SK-N-SH (cell line): ENCODE measurements around the gene FRMD3. TPM values are rescaled to one million over a fixed set of nuclear protein-coding genes. Genes with fewer than 3 reads are reported as not detected.

ENCODE experiments used
- CTCF ChIA-PET: fragments of 300-600, 350-600 bp; formaldehyde crosslinking; extraction: SDS; loops from one replicate; lab custom pipeline; 2021; lab: Yijun Ruan, JAX
- POLR2A ChIA-PET: fragments of 350-600 bp; sonication (Branson Sonifier 250); formaldehyde crosslinking; extraction: SDS; loops from one replicate; lab custom pipeline; 2020; ENCODE audit warnings: antibody characterized with exemption, inconsistent platforms; lab: Yijun Ruan, JAX
- DNase-seq: peaks from one replicate; pipeline ENCODE4 v3.0.0; 2012
- H2AFZ ChIP-seq: fragments of 200-600 bp; sonication (generic); 2 replicates; pipeline ENCODE4 v1.8.1; 2016; ENCODE audit warnings: antibody characterized with exemption, mild to moderate bottlenecking, low read depth
- H3F3A ChIP-seq: fragments of 200-600 bp; sonication (generic); replicated peaks from 2 replicates; pipeline ENCODE3; 2016; ENCODE audit warnings: antibody characterized with exemption, mild to moderate bottlenecking; ENCODE audit not compliant: insufficient read depth
- H3K27ac ChIP-seq, 2 experiments: fragments of 200-500 bp in 1 of 2; fragments of 200-600 bp in 1 of 2; sonication (Bioruptor generic) in 1 of 2; sonication (generic), shearing (Covaris generic) in 1 of 2; 2 replicates each; pipeline versions ENCODE4 v1.5.1 to v1.6.1; 2014 to 2016; ENCODE audit warnings: low read depth in 2 of 2, inconsistent platforms in 1 of 2, low read length in 1 of 2, mild to moderate bottlenecking in 1 of 2, mixed read lengths in 1 of 2
- H3K27me3 ChIP-seq: fragments of 200-600 bp; sonication (generic), shearing (Covaris generic); 2 replicates; pipeline ENCODE4 v1.6.1; 2016; ENCODE audit warnings: mixed run types; ENCODE audit not compliant: insufficient read depth
- H3K36me3 ChIP-seq, 2 experiments: fragments of 200-500 bp in 1 of 2; fragments of 200-600 bp in 1 of 2; sonication (Bioruptor generic) in 1 of 2; sonication (generic) in 1 of 2; replicated peaks in 1 of 2; 2 replicates each; pipeline versions ENCODE3 to v1.5.1; 2014 to 2016; ENCODE audit warnings: low read length in 1 of 2, mild to moderate bottlenecking in 1 of 2; ENCODE audit not compliant: insufficient read depth in 2 of 2, control insufficient read depth in 1 of 2
- H3K4me1 ChIP-seq, 2 experiments: fragments of 200-500 bp in 1 of 2; fragments of 200-600 bp in 1 of 2; sonication (Bioruptor generic) in 1 of 2; sonication (generic), shearing (Covaris generic) in 1 of 2; 2 replicates each; pipeline versions ENCODE4 v1.5.1 to v1.6.1; 2014 to 2016; ENCODE audit warnings: low read depth in 1 of 2, low read length in 1 of 2, mixed run types in 1 of 2; ENCODE audit not compliant: insufficient read depth in 2 of 2, control insufficient read depth in 1 of 2
- H3K4me2 ChIP-seq: fragments of 200-600 bp; sonication (generic), shearing (Covaris generic); 2 replicates; pipeline ENCODE4 v1.6.1; 2017; ENCODE audit warnings: mixed run types
- H3K4me3 ChIP-seq, 2 experiments: fragments of 200-500 bp in 1 of 2; fragments of 200-600 bp in 1 of 2; sonication (Bioruptor generic) in 1 of 2; sonication (generic), shearing (Covaris generic) in 1 of 2; 2 replicates each; pipeline versions ENCODE4 v1.5.1 to v1.8.1; 2014 to 2016; ENCODE audit warnings: low read depth in 2 of 2, inconsistent platforms in 1 of 2, low read length in 1 of 2, mild to moderate bottlenecking in 1 of 2, mixed read lengths in 1 of 2, moderate library complexity in 1 of 2
- H3K79me2 ChIP-seq: fragments of 200-600 bp; sonication (generic); 2 replicates; pipeline ENCODE4 v1.8.1; 2017; ENCODE audit warnings: mild to moderate bottlenecking; ENCODE audit not compliant: insufficient read depth
- H3K9ac ChIP-seq: fragments of 200-600 bp; sonication (generic); 2 replicates; pipeline ENCODE4 v1.6.1; 2017; ENCODE audit warnings: mixed run types
- H3K9me2 ChIP-seq: fragments of 200-600 bp; sonication (generic); 2 replicates; pipeline ENCODE4 v1.6.1; 2017; ENCODE audit warnings: mixed run types
- H3K9me3 ChIP-seq: fragments of 200-600 bp; sonication (generic); 2 replicates; pipeline ENCODE4 v1.6.1; 2017; ENCODE audit warnings: mixed run types, mild to moderate bottlenecking, moderate library complexity
- H4K20me1 ChIP-seq: fragments of 200-600 bp; sonication (generic); 2 replicates; pipeline ENCODE4 v1.6.1; 2017; ENCODE audit warnings: mild to moderate bottlenecking, mixed run types; ENCODE audit not compliant: insufficient read depth
- EP300 ChIP-seq, 2 experiments: IDR thresholded peaks; 2 replicates each; pipeline versions ENCODE4 v1.4.0 to v1.6.1; 2012; ENCODE audit warnings: borderline replicate concordance in 1 of 2, low read depth in 1 of 2, low read length in 1 of 2
- EZH2phosphoT487 ChIP-seq: fragments of 200-600 bp; sonication (generic); IDR thresholded peaks from 2 replicates; pipeline ENCODE4 v1.6.1; 2017; ENCODE audit warnings: low read depth, mixed run types, mild to moderate bottlenecking, antibody characterized with exemption, moderate library complexity, borderline replicate concordance
- FOSL2 ChIP-seq: IDR thresholded peaks from 2 replicates; pipeline ENCODE4 v1.4.0; 2012; ENCODE audit warnings: low read depth, mild to moderate bottlenecking, moderate library complexity, borderline replicate concordance
- FOXM1 ChIP-seq: IDR thresholded peaks from 2 replicates; pipeline ENCODE4 v1.4.0; 2012; ENCODE audit warnings: low read depth, mild to moderate bottlenecking
- JUND ChIP-seq: IDR thresholded peaks from 2 replicates; pipeline ENCODE4 v1.4.0; 2012
- NRF1 ChIP-seq: IDR thresholded peaks from 2 replicates; pipeline ENCODE4 v1.6.1; 2012; ENCODE audit warnings: low read depth, mild to moderate bottlenecking, low read length
- RAD21 ChIP-seq: IDR thresholded peaks from 2 replicates; pipeline ENCODE4 v1.6.1; 2012; ENCODE audit warnings: mild to moderate bottlenecking, low read length
- RCOR1 ChIP-seq: fragments of 150-350 bp; IDR thresholded peaks from 2 replicates; pipeline ENCODE4 v1.6.1; 2017; ENCODE audit warnings: antibody characterized with exemption, low read length
- RFX5 ChIP-seq: IDR thresholded peaks from 2 replicates; pipeline ENCODE4 v1.6.1; 2012; ENCODE audit warnings: mild to moderate bottlenecking, improper control_type of control experiment, low read length
- SIN3A ChIP-seq: IDR thresholded peaks from 2 replicates; pipeline ENCODE4 v1.6.1; 2012; ENCODE audit warnings: low read depth, mild to moderate bottlenecking, low read length, moderate library complexity, borderline replicate concordance
- TAF1 ChIP-seq: IDR thresholded peaks from 2 replicates; pipeline ENCODE4 v1.6.1; 2012; ENCODE audit warnings: low read depth, mild to moderate bottlenecking, low read length, moderate library complexity, borderline replicate concordance
- TEAD4 ChIP-seq: IDR thresholded peaks from 2 replicates; pipeline ENCODE4 v1.4.0; 2012; ENCODE audit warnings: mild to moderate bottlenecking, borderline replicate concordance; ENCODE audit not compliant: insufficient read depth
- WGBS: methylation state at CpG from one replicate; pipeline ENCODE4 v1.1.6; 2017; ENCODE audit warnings: low lambda C conversion rate; 5-methylcytosine and 5-hydroxymethylcytosine counted together
- polyA plus RNA-seq, 3 experiments: library from polyadenylated mRNA; depleted of rRNA; stranded (reverse); fragments of >200 nt; gene quantifications; 2 replicates each; pipeline ENCODE4 v1.2.3, GENCODE V29; 2012
- TF ChIP-seq, protein P1 (sequence below): fragments of 200-600 bp; sonication (generic); IDR thresholded peaks from 2 replicates; pipeline ENCODE4 v1.6.1; 2017; ENCODE audit warnings: antibody characterized with exemption, mild to moderate bottlenecking, moderate library complexity
- TF ChIP-seq, protein P2 (sequence below): fragments of 150-350 bp; IDR thresholded peaks from 2 replicates; pipeline ENCODE4 v1.6.1; 2017; ENCODE audit warnings: antibody characterized with exemption, low read length, low read depth, borderline replicate concordance
- TF ChIP-seq, protein P3 (sequence below): IDR thresholded peaks from 2 replicates; pipeline ENCODE4 v1.6.1; 2012; ENCODE audit warnings: mild to moderate bottlenecking, low read depth, low read length, moderate library complexity
- TF ChIP-seq, protein P4 (sequence below): fragments of 150-350 bp; IDR thresholded peaks from 2 replicates; pipeline ENCODE4 v1.6.1; 2016; ENCODE audit warnings: mild to moderate bottlenecking, low read depth, low read length

FRMD3 gene
- polyA plus RNA-seq, 1 of the 3 experiments (the other 2 are of a cell fraction) = 0.89 TPM

DNA sequence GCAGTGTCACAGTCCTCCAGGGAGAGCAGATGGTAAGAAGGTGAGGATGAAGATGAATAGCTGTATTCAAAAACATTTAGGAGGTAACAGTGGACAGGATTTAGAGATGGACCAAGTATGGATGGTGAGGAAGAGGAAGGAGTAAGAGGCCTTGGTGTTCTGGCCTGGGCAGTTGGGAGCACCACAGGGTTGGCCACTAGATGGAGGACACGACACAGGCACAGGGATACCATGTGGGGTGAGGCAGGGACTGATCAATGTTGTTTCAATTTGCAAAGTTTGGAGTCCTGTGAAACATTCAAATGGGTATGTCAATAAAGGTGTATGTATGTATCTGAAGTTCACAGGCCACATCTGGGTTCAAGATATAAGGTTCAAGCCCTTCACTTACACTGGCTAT lies 334.2 kb downstream of the FRMD3 start:
- Histone ChIP-seq H3K4me2 (no peak overlapping the region), H4K20me1 (no peaks in the 10 kb centered on the region), H3K4me1 (peaks cover 0 to 2% of the 10 kb centered on the region in 2 experiments; a peak in 1 of 4 replicates), H3K9me3 (no peaks in the 10 kb centered on the region), H3K9ac (no peak overlapping the region), H3K36me3 (no peaks in the 10 kb centered on the region), H3K4me3 (no peak overlapping the region), H2AFZ (no peak overlapping the region), H3K9me2 (no peaks in the 10 kb centered on the region), H3K27ac (no peak overlapping the region), H3K79me2 (no peaks in the 10 kb centered on the region), H3F3A (no peaks in the 10 kb centered on the region), H3K27me3 (no peaks in the 10 kb centered on the region)
- ChIA-PET CTCF (interaction anchor here (1.3 to 1.6 kb wide), 2 partner anchors 130 to 417 kb away, joined by 4 to 7 read pairs; no protein-coding TSS in a partner anchor), POLR2A (interaction anchor here (0.6 kb wide), 1 partner anchor 1056 kb away, joined by 3 read pairs; no protein-coding TSS in a partner anchor)
- WGBS = 19% methylated on average over 1 of the region's 1 CpG
- no peak for DNase-seq
- TF ChIP-seq, protein P1, sequence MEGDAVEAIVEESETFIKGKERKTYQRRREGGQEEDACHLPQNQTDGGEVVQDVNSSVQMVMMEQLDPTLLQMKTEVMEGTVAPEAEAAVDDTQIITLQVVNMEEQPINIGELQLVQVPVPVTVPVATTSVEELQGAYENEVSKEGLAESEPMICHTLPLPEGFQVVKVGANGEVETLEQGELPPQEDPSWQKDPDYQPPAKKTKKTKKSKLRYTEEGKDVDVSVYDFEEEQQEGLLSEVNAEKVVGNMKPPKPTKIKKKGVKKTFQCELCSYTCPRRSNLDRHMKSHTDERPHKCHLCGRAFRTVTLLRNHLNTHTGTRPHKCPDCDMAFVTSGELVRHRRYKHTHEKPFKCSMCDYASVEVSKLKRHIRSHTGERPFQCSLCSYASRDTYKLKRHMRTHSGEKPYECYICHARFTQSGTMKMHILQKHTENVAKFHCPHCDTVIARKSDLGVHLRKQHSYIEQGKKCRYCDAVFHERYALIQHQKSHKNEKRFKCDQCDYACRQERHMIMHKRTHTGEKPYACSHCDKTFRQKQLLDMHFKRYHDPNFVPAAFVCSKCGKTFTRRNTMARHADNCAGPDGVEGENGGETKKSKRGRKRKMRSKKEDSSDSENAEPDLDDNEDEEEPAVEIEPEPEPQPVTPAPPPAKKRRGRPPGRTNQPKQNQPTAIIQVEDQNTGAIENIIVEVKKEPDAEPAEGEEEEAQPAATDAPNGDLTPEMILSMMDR = peak; percentile 28
- TF ChIP-seq, protein P2, sequence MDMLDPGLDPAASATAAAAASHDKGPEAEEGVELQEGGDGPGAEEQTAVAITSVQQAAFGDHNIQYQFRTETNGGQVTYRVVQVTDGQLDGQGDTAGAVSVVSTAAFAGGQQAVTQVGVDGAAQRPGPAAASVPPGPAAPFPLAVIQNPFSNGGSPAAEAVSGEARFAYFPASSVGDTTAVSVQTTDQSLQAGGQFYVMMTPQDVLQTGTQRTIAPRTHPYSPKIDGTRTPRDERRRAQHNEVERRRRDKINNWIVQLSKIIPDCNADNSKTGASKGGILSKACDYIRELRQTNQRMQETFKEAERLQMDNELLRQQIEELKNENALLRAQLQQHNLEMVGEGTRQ = no peak
- TF ChIP-seq RAD21 = peak; percentile 49

DNA sequence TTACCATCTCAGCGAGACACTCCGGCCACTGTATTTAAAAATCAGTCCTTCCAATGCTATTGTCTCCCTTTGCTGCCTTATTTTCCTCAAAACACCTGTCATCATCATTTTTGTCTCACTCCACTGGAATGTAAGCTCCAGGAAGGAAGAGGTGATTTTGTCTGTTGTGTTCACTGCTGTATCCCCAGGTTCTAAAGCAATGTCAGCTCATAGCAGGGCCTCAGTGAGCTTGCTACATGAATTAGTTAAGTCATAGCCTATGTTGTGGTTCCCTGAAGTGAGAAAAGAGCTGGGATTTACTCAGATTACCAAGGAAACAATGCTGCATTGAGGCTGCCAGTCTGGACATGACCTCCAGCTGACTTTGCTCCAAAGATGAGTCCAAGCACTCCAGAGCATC lies 337.7 kb downstream of the FRMD3 start:
- no peak for DNase-seq
- no peak overlapping the region for H3K4me3 ChIP-seq
- no peaks in the 10 kb centered on the region for H3F3A ChIP-seq
- CTCF ChIA-PET = interaction anchor here (0.8 to 1.9 kb wide), 7 partner anchors 13 to 344 kb away, joined by 3 to 9 read pairs (median 4); no protein-coding TSS in a partner anchor
- no peak for TF ChIP-seq EZH2phosphoT487
- TF ChIP-seq TEAD4 = no peak
- TF ChIP-seq, protein P3, sequence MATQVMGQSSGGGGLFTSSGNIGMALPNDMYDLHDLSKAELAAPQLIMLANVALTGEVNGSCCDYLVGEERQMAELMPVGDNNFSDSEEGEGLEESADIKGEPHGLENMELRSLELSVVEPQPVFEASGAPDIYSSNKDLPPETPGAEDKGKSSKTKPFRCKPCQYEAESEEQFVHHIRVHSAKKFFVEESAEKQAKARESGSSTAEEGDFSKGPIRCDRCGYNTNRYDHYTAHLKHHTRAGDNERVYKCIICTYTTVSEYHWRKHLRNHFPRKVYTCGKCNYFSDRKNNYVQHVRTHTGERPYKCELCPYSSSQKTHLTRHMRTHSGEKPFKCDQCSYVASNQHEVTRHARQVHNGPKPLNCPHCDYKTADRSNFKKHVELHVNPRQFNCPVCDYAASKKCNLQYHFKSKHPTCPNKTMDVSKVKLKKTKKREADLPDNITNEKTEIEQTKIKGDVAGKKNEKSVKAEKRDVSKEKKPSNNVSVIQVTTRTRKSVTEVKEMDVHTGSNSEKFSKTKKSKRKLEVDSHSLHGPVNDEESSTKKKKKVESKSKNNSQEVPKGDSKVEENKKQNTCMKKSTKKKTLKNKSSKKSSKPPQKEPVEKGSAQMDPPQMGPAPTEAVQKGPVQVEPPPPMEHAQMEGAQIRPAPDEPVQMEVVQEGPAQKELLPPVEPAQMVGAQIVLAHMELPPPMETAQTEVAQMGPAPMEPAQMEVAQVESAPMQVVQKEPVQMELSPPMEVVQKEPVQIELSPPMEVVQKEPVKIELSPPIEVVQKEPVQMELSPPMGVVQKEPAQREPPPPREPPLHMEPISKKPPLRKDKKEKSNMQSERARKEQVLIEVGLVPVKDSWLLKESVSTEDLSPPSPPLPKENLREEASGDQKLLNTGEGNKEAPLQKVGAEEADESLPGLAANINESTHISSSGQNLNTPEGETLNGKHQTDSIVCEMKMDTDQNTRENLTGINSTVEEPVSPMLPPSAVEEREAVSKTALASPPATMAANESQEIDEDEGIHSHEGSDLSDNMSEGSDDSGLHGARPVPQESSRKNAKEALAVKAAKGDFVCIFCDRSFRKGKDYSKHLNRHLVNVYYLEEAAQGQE = no peak
- TF ChIP-seq, protein P2 = no peak
- TF ChIP-seq RCOR1 = no peak
- no peak for TF ChIP-seq NRF1
- TF ChIP-seq TAF1 = no peak
- no peak for TF ChIP-seq JUND
- TF ChIP-seq, protein P4, sequence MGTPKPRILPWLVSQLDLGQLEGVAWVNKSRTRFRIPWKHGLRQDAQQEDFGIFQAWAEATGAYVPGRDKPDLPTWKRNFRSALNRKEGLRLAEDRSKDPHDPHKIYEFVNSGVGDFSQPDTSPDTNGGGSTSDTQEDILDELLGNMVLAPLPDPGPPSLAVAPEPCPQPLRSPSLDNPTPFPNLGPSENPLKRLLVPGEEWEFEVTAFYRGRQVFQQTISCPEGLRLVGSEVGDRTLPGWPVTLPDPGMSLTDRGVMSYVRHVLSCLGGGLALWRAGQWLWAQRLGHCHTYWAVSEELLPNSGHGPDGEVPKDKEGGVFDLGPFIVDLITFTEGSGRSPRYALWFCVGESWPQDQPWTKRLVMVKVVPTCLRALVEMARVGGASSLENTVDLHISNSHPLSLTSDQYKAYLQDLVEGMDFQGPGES = no peak
- no peak for TF ChIP-seq FOSL2
- TF ChIP-seq EP300 (IDR thresholded peaks at IDR 0.05; ENCODE audit: borderline replicate concordance in 1 of 2, low read depth in 1 of 2, low read length in 1 of 2) = no peak
- TF ChIP-seq FOXM1 = no peak
- no peak for TF ChIP-seq SIN3A
- no peak for TF ChIP-seq RFX5
- H4K20me1 ChIP-seq = no peaks in the 10 kb centered on the region
- H2AFZ ChIP-seq = no peak overlapping the region
- no peak overlapping the region for H3K27ac ChIP-seq
- WGBS = 66% methylated on average over 2 of the region's 2 CpGs
- no peaks in the 10 kb centered on the region for H3K9me3 ChIP-seq
- H3K9ac ChIP-seq = no peak overlapping the region
- no peaks in the 10 kb centered on the region for H3K9me2 ChIP-seq
- H3K27me3 ChIP-seq = 0 out of 2 replicates have a peak, but pooled peaks cover 4% of the 10 kb centered on the region
- H3K4me1 ChIP-seq = peaks cover 0 to 8% of the 10 kb centered on the region in 2 experiments; a peak in 1 of 4 replicates
- no peak overlapping the region for H3K4me2 ChIP-seq
- no peaks in the 10 kb centered on the region for H3K36me3 ChIP-seq
- POLR2A ChIA-PET = no interaction called here
- no peaks in the 10 kb centered on the region for H3K79me2 ChIP-seq
